DMS 273 treated with DMSO at 0.1 percent for 48 hours (cell line): ENCODE measurements around the gene RASGRP4.
A peak's percentile ranks its signal among the peaks of the same experiment; 100 is the strongest.
"Not testable (repeated sequence)": the region's sequence is repeated elsewhere in the genome, so short reads cannot be mapped to it uniquely, and the experiment has no call there.

Experiments
- DNase-seq: peaks from one replicate; lab custom pipeline; 2025; lab: John Stamatoyannopoulos, UW

The RASGRP4 gene

GRCh38 chr19:38417146-38417543 lies 8.9 kb downstream of the RASGRP4 start:
- no peak for DNase-seq

GRCh38 chr19:38413416-38413815 lies 12.6 kb downstream of the RASGRP4 start:
- DNase-seq: no peak

GRCh38 chr19:38412961-38413360 lies 13.1 kb downstream of the RASGRP4 start:
- DNase-seq: peak; percentile 38

- no peak for DNase-seq
Measured at GRCh38 chr19:38412491-38412890, 13.5 kb downstream of the RASGRP4 start.

- DNase-seq: not testable (repeated sequence)
Measured at GRCh38 chr19:38411898-38412297, 14.1 kb downstream of the RASGRP4 start.

- no peak for DNase-seq
Measured at GRCh38 chr19:38411041-38411712, 14.8 kb downstream of the RASGRP4 start.

GRCh38 chr19:38410407-38410806 lies 15.6 kb downstream of the RASGRP4 start:
- DNase-seq: not testable (repeated sequence)

GRCh38 chr19:38409631-38410133 lies 16.3 kb downstream of the RASGRP4 start:
- DNase-seq: peak; percentile 18

GRCh38 chr19:38405276-38405675 lies 20.7 kb downstream of the RASGRP4 start:
- DNase-seq: no peak

GRCh38 chr19:38404858-38405257 lies 21.2 kb downstream of the RASGRP4 start:
- no peak for DNase-seq

- DNase-seq: peak; percentile 86
Measured at GRCh38 chr19:38402967-38403674, 22.9 kb downstream of the RASGRP4 start, which contains the start of gene FAM98C. Gene FAM98C, plus strand, starts transcription at chr19:38403093. Its CDS starts 61 bp downstream, at chr19:38403154.

- no peak for DNase-seq
Measured at GRCh38 chr19:38402623-38402966, 23.4 kb downstream of the RASGRP4 start.

- no peak for DNase-seq
Measured at GRCh38 chr19:38401148-38401547, 24.9 kb downstream of the RASGRP4 start.

GRCh38 chr19:38400361-38400760 lies 25.7 kb downstream of the RASGRP4 start:
- DNase-seq: no peak

- no peak for DNase-seq
Measured at GRCh38 chr19:38399537-38399936, 26.5 kb downstream of the RASGRP4 start.

- no peak for DNase-seq
Measured at GRCh38 chr19:38399081-38399480, 26.9 kb downstream of the RASGRP4 start.

- no peak for DNase-seq
Measured at GRCh38 chr19:38395381-38396114, 30.5 kb downstream of the RASGRP4 start.

- DNase-seq: no peak
Measured at GRCh38 chr19:38394488-38394887, 31.5 kb downstream of the RASGRP4 start.

- no peak for DNase-seq
Measured at GRCh38 chr19:38392707-38393308, 33.2 kb downstream of the RASGRP4 start.

GRCh38 chr19:38391911-38392464 lies 34.0 kb downstream of the RASGRP4 start:
- no peak for DNase-seq

- no peak for DNase-seq
Measured at GRCh38 chr19:38389957-38390924, 35.8 kb downstream of the RASGRP4 start.
